ENCODE results near the gene USP38.

The USP38 gene

DNA sequence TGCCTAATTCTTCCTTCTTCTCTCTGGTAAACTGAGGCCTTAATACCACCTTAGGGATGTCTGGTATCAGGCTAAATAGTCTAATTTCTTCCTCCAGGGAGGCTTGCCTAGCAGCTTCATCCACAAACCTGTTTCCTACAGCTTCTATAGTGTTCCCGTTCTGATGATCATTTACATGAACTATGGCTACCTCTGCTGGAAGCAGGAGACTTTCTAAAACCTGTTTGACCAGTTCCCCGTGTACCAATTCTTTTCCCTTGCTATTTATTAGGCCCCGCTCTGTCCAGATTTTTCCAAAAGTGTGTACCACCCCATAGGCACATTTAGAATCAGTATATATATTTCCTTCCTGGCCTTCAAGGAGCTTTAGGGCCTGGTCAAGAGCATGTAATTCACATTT is 5.8 kb upstream of the USP38 start:
- no peak overlapping the region for H3K4me3 ChIP-seq (ENCODE audit: control insufficient read depth, low read depth, low read length)
- TF ChIP-seq, protein P1, sequence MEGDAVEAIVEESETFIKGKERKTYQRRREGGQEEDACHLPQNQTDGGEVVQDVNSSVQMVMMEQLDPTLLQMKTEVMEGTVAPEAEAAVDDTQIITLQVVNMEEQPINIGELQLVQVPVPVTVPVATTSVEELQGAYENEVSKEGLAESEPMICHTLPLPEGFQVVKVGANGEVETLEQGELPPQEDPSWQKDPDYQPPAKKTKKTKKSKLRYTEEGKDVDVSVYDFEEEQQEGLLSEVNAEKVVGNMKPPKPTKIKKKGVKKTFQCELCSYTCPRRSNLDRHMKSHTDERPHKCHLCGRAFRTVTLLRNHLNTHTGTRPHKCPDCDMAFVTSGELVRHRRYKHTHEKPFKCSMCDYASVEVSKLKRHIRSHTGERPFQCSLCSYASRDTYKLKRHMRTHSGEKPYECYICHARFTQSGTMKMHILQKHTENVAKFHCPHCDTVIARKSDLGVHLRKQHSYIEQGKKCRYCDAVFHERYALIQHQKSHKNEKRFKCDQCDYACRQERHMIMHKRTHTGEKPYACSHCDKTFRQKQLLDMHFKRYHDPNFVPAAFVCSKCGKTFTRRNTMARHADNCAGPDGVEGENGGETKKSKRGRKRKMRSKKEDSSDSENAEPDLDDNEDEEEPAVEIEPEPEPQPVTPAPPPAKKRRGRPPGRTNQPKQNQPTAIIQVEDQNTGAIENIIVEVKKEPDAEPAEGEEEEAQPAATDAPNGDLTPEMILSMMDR (IDR thresholded peaks at IDR 0.05; ENCODE audit: control insufficient read depth, insufficient read depth, low read depth, low read length, missing control alignments) = no peak
- no peak for DNase-seq (ENCODE audit: low read depth)

DNA sequence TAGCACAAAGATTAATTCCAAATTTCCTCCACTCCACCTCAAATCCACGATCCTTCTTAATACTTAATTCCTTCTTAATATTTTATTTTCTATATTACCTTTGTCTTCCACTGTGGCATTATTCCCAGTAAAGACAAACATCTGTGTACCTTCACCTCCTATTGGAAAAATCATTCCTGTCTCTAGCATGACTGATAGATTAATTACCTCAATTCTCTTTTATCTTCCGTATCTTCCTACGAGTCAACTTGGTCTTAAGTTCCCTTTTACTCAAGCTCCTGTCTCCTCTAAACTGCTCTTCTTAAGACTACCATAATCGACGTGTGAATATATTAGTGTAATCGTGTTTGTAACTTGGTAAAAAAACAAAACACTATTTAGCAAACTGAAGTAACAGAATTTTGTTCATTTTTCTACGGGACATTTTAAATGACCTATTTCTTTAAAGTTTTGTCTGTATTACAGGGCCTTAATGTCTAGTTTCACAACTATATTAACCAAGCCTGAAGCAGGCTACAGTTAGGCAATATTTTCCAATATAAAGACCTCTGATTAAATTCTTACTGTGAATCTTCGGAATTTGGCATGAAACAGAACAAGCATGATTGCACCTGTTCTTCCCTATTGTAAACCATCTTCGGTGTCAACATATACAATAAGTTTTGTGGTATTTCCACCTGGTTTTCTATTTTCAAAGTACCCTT is 1.1 kb upstream of the USP38 start:
- peak overlapping the region; percentile 69 for H3K4me3 ChIP-seq (ENCODE audit: control insufficient read depth, low read depth, low read length)
- TF ChIP-seq, protein P1 (IDR thresholded peaks at IDR 0.05; ENCODE audit: control insufficient read depth, insufficient read depth, low read depth, low read length, missing control alignments) = no peak
- DNase-seq (ENCODE audit: low read depth) = no peak

DNA sequence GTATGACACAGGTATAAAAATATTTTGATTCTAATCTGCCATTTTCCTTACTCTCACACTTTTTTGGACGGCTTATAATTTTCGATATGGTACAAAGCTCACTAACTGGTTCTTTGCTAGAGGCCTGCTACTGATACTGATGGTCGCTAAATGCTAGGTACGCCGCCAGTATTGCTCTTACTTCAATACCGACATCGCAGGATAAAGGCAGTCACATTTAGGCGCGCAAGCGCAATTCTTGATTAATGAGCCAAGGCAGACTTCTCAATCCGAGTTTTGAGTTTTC is 557 bp upstream of the USP38 start:
- TF ChIP-seq, protein P1 (IDR thresholded peaks at IDR 0.05; ENCODE audit: control insufficient read depth, insufficient read depth, low read depth, low read length, missing control alignments) = no peak
- H3K4me3 ChIP-seq (ENCODE audit: control insufficient read depth, low read depth, low read length) = peak overlapping the region; percentile 69
- no peak for DNase-seq (ENCODE audit: low read depth)

DNA sequence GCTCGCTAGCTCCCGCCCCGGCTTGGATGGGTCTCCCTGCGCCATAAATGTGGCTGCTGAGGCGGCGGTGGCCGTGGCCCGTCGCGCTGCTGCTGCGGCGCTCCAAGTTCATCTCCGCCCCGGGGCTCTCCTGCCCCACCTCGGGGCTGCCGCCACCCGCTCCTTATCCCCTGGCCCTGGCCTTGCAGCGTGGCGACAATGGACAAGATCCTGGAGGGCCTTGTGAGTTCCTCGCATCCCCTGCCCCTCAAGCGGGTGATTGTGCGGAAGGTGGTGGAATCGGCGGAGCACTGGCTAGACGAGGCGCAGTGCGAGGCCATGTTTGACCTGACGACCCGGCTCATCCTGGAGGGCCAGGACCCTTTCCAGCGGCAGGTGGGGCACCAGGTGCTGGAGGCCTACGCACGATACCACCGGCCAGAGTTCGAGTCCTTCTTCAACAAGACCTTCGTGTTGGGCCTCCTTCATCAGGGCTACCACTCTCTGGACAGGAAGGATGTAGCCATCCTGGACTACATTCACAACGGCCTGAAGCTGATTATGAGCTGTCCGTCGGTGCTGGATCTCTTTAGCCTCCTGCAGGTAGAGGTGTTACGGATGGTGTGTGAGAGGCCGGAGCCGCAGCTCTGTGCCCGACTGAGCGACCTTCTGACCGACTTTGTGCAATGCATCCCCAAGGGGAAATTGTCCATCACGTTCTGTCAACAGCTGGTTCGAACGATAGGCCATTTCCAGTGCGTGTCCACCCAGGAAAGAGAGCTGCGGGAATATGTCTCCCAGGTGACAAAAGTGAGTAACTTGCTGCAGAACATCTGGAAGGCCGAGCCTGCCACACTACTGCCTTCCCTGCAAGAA is 763 bp downstream of the USP38 start:
- peak overlapping the region; percentile 69 for H3K4me3 ChIP-seq (ENCODE audit: control insufficient read depth, low read depth, low read length)
- DNase-seq (ENCODE audit: low read depth) = no peak
- TF ChIP-seq, protein P1 (IDR thresholded peaks at IDR 0.05; ENCODE audit: control insufficient read depth, insufficient read depth, low read depth, low read length, missing control alignments) = no peak

DNA sequence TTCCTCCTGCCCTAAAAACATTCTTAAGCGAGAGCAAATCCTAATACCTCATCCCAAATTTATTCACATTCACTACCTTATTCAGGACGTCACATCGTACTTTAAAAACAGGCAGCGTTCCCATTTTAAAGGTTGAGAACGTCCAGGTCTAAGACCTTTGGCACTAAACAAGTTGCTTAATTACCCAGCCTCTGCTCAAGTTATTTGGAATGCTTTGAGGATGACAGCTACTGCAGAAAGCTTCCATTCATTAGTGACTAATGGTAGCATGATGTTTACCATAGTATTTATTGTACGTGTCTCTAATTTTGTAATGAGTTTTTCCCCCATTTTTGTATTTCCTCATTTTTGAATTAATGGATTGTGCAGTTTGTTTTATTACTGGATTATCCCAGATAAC is 1.5 kb downstream of the USP38 start:
- TF ChIP-seq, protein P1 (IDR thresholded peaks at IDR 0.05; ENCODE audit: control insufficient read depth, insufficient read depth, low read depth, low read length, missing control alignments) = no peak
- peak overlapping the region; percentile 69 for H3K4me3 ChIP-seq (ENCODE audit: control insufficient read depth, low read depth, low read length)
- no peak for DNase-seq (ENCODE audit: low read depth)

DNA sequence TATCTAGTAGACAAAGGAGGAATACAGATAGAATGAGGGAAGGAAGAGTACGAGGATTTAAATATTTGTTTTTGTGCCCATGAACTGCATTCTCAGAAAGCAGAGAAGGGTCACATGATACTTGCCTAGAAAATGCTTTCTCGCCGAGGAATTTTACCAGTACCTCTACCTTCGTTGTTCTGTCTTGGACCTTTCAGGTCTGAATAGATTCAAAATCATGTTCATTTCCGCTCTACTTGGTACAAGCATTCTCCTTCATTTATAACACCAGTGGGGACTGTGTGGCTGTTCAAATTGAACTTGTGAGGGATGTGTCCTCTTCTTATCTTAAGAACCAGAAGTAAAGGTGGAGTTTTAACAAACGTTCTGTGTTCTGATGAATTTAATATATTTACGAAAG is 1.9 kb downstream of the USP38 start:
- TF ChIP-seq, protein P1 (IDR thresholded peaks at IDR 0.05; ENCODE audit: control insufficient read depth, insufficient read depth, low read depth, low read length, missing control alignments) = no peak

More for the DNA sequence above, 1.9 kb downstream of the USP38 start:
- H3K4me3 ChIP-seq (ENCODE audit: control insufficient read depth, low read depth, low read length) = peak overlapping the region; percentile 69
- DNase-seq (ENCODE audit: low read depth) = no peak
